ENCODE results near the gene MCL1. TPM values are rescaled to one million over a fixed set of nuclear protein-coding genes. Genes with fewer than 3 reads are reported as not detected.
"Not testable (repeated sequence)": the region's sequence is repeated elsewhere in the genome, so short reads cannot be mapped to it uniquely, and the experiment has no call there.

Gene MCL1
- total RNA-seq, 2 experiments from 2014 or later = 249 to 261 TPM

- peak; percentile 25 for ATAC-seq
- no peaks in the 10 kb centered on the region for H3K9me3 Mint-ChIP-seq (ENCODE audit: insufficient read depth)
- H3K27me3 Mint-ChIP-seq (ENCODE audit: low read depth) = no peaks in the 10 kb centered on the region
- DNase-seq = no peak
- H3K4me1 Mint-ChIP-seq (ENCODE audit: low read depth) = peaks cover 64% of the 10 kb centered on the region
- H3K36me3 Mint-ChIP-seq (ENCODE audit: low read depth) = peaks cover 68% of the 10 kb centered on the region
- peak overlapping the region; percentile 31 for H3K27ac Mint-ChIP-seq
- no peak overlapping the region for H3K4me3 Mint-ChIP-seq
- CTCF ChIA-PET = interaction anchor here (0.8 to 17.7 kb wide), 14 partner anchors 9 to 376 kb away, joined by 3 to 386 read pairs (median 4); partner anchors contain the start of genes ADAMTSL4, ENSA and MCL1
- POLR2A ChIA-PET = interaction anchor here (1.5 to 15.3 kb wide), 3 partner anchors 9 to 56 kb away, joined by 7 to 224 read pairs (median 169); partner anchors contain the start of genes ENSA and MCL1
Measured at GRCh38 chr1:150619576-150620509, 40.4 kb upstream of the MCL1 start.

- POLR2A ChIA-PET = interaction anchor here (1.3 to 15.3 kb wide), 3 partner anchors 9 to 52 kb away, joined by 3 to 224 read pairs (median 169); partner anchors contain the start of gene MCL1
- no peak overlapping the region for H3K4me3 Mint-ChIP-seq
Measured at GRCh38 chr1:150615346-150616201, 36.2 kb upstream of the MCL1 start.

GRCh38 chr1:150613061-150613920 is 33.9 kb upstream of the MCL1 start:
- ChIA-PET POLR2A (interaction anchor here (2.1 to 15.3 kb wide), 3 partner anchors 16 to 50 kb away, joined by 6 to 224 read pairs (median 169); partner anchors contain the start of genes ENSA and MCL1), CTCF (interaction anchor here (0.8 to 17.7 kb wide), 5 partner anchors 9 to 53 kb away, joined by 3 to 386 read pairs (median 5); partner anchors contain the start of gene MCL1)
- peak; percentile 54 for DNase-seq
- ATAC-seq = peak; percentile 38
- Mint-ChIP-seq H3K27me3 (ENCODE audit: low read depth) (no peaks in the 10 kb centered on the region), H3K27ac (peak overlapping the region; percentile 83), H3K4me3 (peak overlapping the region; percentile 30), H3K4me1 (ENCODE audit: low read depth) (peaks cover 61% of the 10 kb centered on the region), H3K36me3 (ENCODE audit: low read depth) (peaks cover 49% of the 10 kb centered on the region), H3K9me3 (ENCODE audit: insufficient read depth) (no peaks in the 10 kb centered on the region)

More at GRCh38 chr1:150615346-150616201, 36.2 kb upstream of the MCL1 start:
- H3K9me3 Mint-ChIP-seq (ENCODE audit: insufficient read depth) = no peaks in the 10 kb centered on the region
- no peaks in the 10 kb centered on the region for H3K27me3 Mint-ChIP-seq (ENCODE audit: low read depth)
- peak overlapping the region; percentile 80 for H3K27ac Mint-ChIP-seq
- CTCF ChIA-PET = interaction anchor here (1.0 to 17.7 kb wide), 6 partner anchors 36 to 361 kb away, joined by 3 to 386 read pairs (median 6); partner anchors contain the start of gene MCL1
- H3K36me3 Mint-ChIP-seq (ENCODE audit: low read depth) = peaks cover 58% of the 10 kb centered on the region
- ATAC-seq (peak; percentile 12), DNase-seq (peak; percentile 36)
- H3K4me1 Mint-ChIP-seq (ENCODE audit: low read depth) = peaks cover 64% of the 10 kb centered on the region

- DNase-seq = no peak
- ATAC-seq = no peak
- H3K9me3 Mint-ChIP-seq (ENCODE audit: insufficient read depth) = no peaks in the 10 kb centered on the region
- H3K4me3 Mint-ChIP-seq = peak overlapping the region; percentile 26
- H3K27ac Mint-ChIP-seq = peak overlapping the region; percentile 83
- CTCF ChIA-PET = interaction anchor here (1.3 to 1.7 kb wide), 3 partner anchors 9 to 52 kb away, joined by 5 to 16 read pairs (median 7); no protein-coding TSS in a partner anchor
- H3K36me3 Mint-ChIP-seq (ENCODE audit: low read depth) = peaks cover 43% of the 10 kb centered on the region
- POLR2A ChIA-PET = interaction anchor here (1.4 to 15.3 kb wide), 3 partner anchors 22 to 49 kb away, joined by 5 to 224 read pairs (median 169); partner anchors contain the start of gene MCL1
- H3K27me3 Mint-ChIP-seq (ENCODE audit: low read depth) = no peaks in the 10 kb centered on the region
- H3K4me1 Mint-ChIP-seq (ENCODE audit: low read depth) = peaks cover 59% of the 10 kb centered on the region
Measured at GRCh38 chr1:150612014-150612345, 32.6 kb upstream of the MCL1 start.

GRCh38 chr1:150610576-150610975 is 31.2 kb upstream of the MCL1 start:
- no peak for DNase-seq
- Mint-ChIP-seq H3K27ac (no peak overlapping the region), H3K36me3 (ENCODE audit: low read depth) (peaks cover 33% of the 10 kb centered on the region), H3K9me3 (ENCODE audit: insufficient read depth) (no peaks in the 10 kb centered on the region), H3K27me3 (ENCODE audit: low read depth) (no peaks in the 10 kb centered on the region), H3K4me1 (ENCODE audit: low read depth) (peaks cover 45% of the 10 kb centered on the region), H3K4me3 (no peak overlapping the region)
- ChIA-PET CTCF (interaction anchor here (1.7 kb wide), 1 partner anchor 10 kb away, joined by 5 read pairs; no protein-coding TSS in a partner anchor), POLR2A (interaction anchor here (2.6 to 15.3 kb wide), 2 partner anchors 31 to 47 kb away, joined by 15 to 169 read pairs; partner anchors contain the start of gene MCL1)
- no peak for ATAC-seq

- ATAC-seq (no peak), DNase-seq (no peak)
- H3K4me3 Mint-ChIP-seq = no peak overlapping the region
- H3K27me3 Mint-ChIP-seq (ENCODE audit: low read depth) = no peaks in the 10 kb centered on the region
- H3K4me1 Mint-ChIP-seq (ENCODE audit: low read depth) = peaks cover 39% of the 10 kb centered on the region
- H3K27ac Mint-ChIP-seq = peak overlapping the region; percentile 32
- H3K36me3 Mint-ChIP-seq (ENCODE audit: low read depth) = peaks cover 27% of the 10 kb centered on the region
- H3K9me3 Mint-ChIP-seq (ENCODE audit: insufficient read depth) = no peaks in the 10 kb centered on the region
- ChIA-PET CTCF (interaction anchor here (1.5 to 1.7 kb wide), 2 partner anchors 10 to 49 kb away, joined by 5 to 8 read pairs; no protein-coding TSS in a partner anchor), POLR2A (interaction anchor here (0.6 to 15.3 kb wide), 3 partner anchors 17 to 46 kb away, joined by 3 to 169 read pairs (median 15); partner anchors contain the start of gene MCL1)
Measured at GRCh38 chr1:150609732-150610131, 30.3 kb upstream of the MCL1 start.

GRCh38 chr1:150606463-150607142 is 27.2 kb upstream of the MCL1 start:
- Mint-ChIP-seq H3K9me3 (ENCODE audit: insufficient read depth) (no peaks in the 10 kb centered on the region), H3K27ac (no peak overlapping the region), H3K4me1 (ENCODE audit: low read depth) (peaks cover 17% of the 10 kb centered on the region), H3K36me3 (ENCODE audit: low read depth) (peaks cover 6% of the 10 kb centered on the region), H3K4me3 (no peak overlapping the region), H3K27me3 (ENCODE audit: low read depth) (no peaks in the 10 kb centered on the region)
- no peak for DNase-seq
- CTCF ChIA-PET = interaction anchor here (0.6 to 1.6 kb wide), 2 partner anchors 15 to 47 kb away, joined by 3 to 11 read pairs; no protein-coding TSS in a partner anchor
- no peak for ATAC-seq
- POLR2A ChIA-PET = interaction anchor here (1.1 to 1.2 kb wide), 3 partner anchors 9 to 46 kb away, joined by 3 to 4 read pairs (median 3); no protein-coding TSS in a partner anchor

- CTCF ChIA-PET = interaction anchor here (1.5 kb wide), 1 partner anchor 16 kb away, joined by 4 read pairs; no protein-coding TSS in a partner anchor
- H3K27me3 Mint-ChIP-seq (ENCODE audit: low read depth); H3K27ac Mint-ChIP-seq; H3K36me3 Mint-ChIP-seq (ENCODE audit: low read depth); H3K4me1 Mint-ChIP-seq (ENCODE audit: low read depth); POLR2A ChIA-PET; ATAC-seq; H3K9me3 Mint-ChIP-seq (ENCODE audit: insufficient read depth); DNase-seq; H3K4me3 Mint-ChIP-seq: not testable (repeated sequence)
Measured at GRCh38 chr1:150605451-150605731, 26.0 kb upstream of the MCL1 start.

- no peak overlapping the region for H3K27ac Mint-ChIP-seq
- H3K4me3 Mint-ChIP-seq = no peak overlapping the region
- peaks cover 8% of the 10 kb centered on the region for H3K36me3 Mint-ChIP-seq (ENCODE audit: low read depth)
- no peak for DNase-seq
- ChIA-PET CTCF (interaction anchor here (1.5 to 2.4 kb wide), 2 partner anchors 17 to 43 kb away, joined by 4 to 9 read pairs; no protein-coding TSS in a partner anchor), POLR2A (no interaction called here)
- no peaks in the 10 kb centered on the region for H3K27me3 Mint-ChIP-seq (ENCODE audit: low read depth)
- peaks cover 7% of the 10 kb centered on the region for H3K4me1 Mint-ChIP-seq (ENCODE audit: low read depth)
- no peak for ATAC-seq
- no peaks in the 10 kb centered on the region for H3K9me3 Mint-ChIP-seq (ENCODE audit: insufficient read depth)
Measured at GRCh38 chr1:150604226-150604588, 24.8 kb upstream of the MCL1 start.

- Mint-ChIP-seq H3K36me3 (ENCODE audit: low read depth) (peaks cover 8% of the 10 kb centered on the region), H3K27ac (no peak overlapping the region), H3K9me3 (ENCODE audit: insufficient read depth) (no peaks in the 10 kb centered on the region), H3K4me3 (no peak overlapping the region), H3K4me1 (ENCODE audit: low read depth) (peaks cover 7% of the 10 kb centered on the region), H3K27me3 (ENCODE audit: low read depth) (no peaks in the 10 kb centered on the region)
- ChIA-PET CTCF (interaction anchor here (0.9 to 2.4 kb wide), 4 partner anchors 17 to 43 kb away, joined by 3 to 9 read pairs (median 4); no protein-coding TSS in a partner anchor), POLR2A (interaction anchor here (1.3 to 3.9 kb wide), 2 partner anchors 25 to 33 kb away, joined by 3 to 19 read pairs; partner anchors contain the start of gene MCL1)
- ATAC-seq (no peak), DNase-seq (no peak)
Measured at GRCh38 chr1:150603711-150604110, 24.3 kb upstream of the MCL1 start.

Measured in activated CD8-positive, alpha-beta T cell treated with anti-CD3 and anti-CD28 coated beads, Interleukin-2, amount 10 ng/mL, durations not matched to agents 7 days and 5 days (primary cell).